NCI-H526 treated with DMSO at 0.1 percent for 48 hours (cell line): ENCODE data around the gene POLR3C.
A peak's percentile ranks its signal among the peaks of the same experiment; 100 is the strongest.
"Not testable (repeated sequence)": the region's sequence is repeated elsewhere in the genome, so short reads cannot be mapped to it uniquely, and the experiment has no call there.

Experiments used
- DNase-seq: peaks from one replicate; lab custom pipeline; 2025; lab: John Stamatoyannopoulos, UW

Gene POLR3C, protein sequence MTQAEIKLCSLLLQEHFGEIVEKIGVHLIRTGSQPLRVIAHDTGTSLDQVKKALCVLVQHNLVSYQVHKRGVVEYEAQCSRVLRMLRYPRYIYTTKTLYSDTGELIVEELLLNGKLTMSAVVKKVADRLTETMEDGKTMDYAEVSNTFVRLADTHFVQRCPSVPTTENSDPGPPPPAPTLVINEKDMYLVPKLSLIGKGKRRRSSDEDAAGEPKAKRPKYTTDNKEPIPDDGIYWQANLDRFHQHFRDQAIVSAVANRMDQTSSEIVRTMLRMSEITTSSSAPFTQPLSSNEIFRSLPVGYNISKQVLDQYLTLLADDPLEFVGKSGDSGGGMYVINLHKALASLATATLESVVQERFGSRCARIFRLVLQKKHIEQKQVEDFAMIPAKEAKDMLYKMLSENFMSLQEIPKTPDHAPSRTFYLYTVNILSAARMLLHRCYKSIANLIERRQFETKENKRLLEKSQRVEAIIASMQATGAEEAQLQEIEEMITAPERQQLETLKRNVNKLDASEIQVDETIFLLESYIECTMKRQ

DNA sequence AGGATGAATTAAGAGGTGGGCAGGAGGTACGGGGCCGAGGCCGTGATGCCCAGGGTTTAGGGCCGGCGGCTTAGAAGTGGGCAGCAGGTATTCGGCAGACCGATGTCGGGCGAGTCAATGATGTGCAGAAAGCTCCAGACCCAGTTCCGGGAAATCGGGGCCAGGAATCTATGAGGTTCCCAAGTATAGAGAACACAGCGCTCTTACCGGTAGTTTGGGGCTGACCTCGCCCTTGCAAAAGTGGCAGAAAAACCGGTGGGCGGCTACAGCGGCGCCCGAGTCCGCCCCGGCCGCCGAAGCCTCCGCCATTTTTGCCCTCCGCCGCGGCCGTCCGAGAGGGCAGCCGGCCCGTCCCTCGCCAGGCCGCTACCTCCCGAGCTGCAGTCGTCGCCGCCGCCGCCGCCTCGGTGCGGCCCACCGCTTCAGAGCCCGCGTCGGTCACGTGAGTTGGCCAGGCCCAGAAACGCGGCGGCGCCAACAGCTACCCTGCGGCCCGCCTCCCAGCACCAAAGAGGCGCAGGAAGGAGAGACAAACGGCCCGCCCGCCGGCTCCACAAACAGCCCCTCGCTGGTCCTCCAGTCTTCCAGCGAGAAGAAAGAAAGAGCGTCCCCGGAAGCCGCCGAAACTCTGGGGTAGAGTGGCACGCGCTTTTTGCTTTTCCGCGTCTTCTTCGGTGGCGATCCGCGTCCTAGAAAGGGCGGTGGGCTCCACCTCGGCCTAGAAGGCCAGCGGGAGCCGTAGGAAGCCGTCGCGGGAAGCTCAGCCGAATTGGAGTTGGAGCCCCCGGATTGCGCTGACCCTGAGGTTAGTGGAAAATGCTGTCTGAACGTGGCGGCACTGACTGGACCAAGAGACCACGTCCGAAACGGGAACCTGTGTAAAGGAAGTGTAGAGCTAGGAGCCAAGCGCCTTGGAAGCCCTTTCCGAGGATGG, at the start of gene POLR3C, which contains the start of gene RNF115:
POLR3C (plus strand) TSS at position 636 of the 934 bp plus-strand sequence. CDS start 1,577 bp downstream, outside the sequence.
RNF115 (minus strand) TSS at position 531 of the 934 bp plus-strand sequence; CDS start at position 309, 222 bp downstream.
- peak; percentile 99 for DNase-seq

DNA sequence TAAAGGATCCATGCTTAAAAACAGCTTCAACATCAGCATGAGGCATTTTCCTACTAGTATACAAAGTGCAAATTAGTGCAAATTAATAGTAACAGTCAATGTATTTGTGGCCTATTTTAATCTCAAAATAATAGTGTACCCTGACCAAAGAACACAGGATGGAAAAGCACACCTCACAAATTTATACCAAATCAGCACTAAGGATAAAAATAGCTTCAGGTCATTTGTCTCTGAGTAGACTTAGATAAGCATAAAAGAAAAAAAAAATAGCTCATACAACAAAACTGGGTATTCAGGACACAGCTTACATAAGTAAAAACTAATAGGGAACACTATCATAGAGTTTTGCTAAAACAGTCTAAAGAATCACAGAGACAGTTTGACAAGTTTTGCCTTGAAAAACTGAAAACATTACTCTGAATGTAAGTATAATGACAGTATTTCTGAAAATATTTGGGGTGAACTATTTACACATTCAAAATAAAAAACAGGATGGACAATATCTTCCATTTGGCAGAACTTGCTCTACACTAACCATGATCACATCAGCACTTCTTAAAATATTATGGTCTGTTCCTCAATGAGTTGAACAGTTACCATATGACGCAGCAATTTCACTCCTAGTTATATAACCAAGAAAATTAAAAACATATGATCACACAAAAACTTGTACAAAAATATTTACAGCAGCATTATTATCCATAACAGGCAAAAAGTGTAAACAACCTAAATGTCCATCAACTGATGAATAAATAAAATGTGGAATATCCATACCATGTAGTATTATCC, 46.4 kb upstream of the POLR3C start:
- no peak for DNase-seq

DNA sequence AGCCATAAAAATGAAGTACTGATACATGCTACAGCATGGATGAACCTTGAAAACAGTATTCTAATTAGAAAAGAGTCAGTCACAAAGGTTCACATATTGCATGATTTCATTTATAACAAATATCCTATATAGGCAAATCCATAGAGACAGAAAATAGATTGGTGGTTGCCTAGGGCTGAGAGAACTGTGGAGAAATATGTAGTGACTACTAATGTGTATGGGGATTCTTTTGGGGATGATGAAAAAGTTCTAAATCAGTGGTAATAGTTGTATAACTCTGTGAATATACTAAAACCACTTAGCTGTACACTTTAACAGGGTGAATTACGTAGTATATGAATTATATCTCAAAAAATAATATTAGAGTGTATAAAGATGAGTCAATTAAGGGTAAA, 45.9 kb upstream of the POLR3C start:
- no peak for DNase-seq

DNA sequence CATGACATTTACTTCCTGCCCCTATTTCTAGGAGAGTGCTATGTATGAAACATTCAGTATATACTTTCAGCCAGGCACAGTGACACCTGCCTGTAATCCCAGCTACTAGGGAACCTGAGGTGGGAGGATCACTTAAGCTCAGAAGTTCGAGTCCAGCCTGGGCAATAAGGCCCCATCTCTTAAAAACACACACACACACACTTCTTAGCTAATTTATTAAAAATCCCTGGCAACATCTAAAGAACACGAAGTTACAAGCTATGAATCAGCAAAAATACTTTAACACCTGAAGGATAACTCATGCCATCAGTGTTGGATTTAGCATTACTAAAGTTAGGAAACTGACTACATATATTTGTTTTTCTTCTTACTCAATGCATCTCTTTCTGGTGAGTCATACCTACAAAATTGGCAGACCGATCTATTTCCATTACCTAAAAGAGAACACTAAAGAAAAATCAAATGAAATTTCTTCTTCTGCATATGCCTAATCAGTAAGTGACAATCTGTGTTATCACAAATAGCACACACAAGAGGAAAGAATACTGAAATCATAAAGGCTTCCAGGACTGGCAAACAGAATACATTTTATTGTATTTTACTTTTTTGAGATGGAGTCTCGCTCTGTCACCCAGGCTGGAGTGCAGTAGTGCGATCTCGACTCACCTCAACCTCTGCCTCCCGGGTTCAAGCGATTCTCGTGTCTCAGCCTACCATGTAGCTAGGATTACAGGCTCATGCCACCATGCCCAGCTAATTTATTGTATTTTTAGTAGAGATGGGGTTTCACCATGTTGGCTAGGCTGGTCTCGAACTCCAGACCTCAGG, 41.5 kb upstream of the POLR3C start:
- no peak for DNase-seq

DNA sequence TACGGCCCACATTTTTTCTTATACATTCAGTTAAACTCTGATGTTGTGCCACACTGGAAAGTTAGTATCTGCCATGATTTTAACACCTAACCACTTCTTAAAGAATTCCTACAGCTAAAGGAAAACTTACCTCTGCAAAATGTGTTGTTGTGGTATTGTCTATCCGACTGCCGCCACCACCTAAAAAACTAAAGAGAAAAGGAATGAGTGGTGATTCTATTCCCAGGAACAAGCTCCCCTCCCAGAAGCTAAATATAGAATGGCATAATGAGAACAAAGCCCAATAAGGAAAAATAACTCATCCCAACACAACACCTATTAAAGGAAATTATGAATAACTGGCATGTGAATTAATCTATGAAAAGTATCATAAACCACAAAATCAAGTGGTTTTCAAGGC, 39.6 kb upstream of the POLR3C start:
- DNase-seq = no peak

DNA sequence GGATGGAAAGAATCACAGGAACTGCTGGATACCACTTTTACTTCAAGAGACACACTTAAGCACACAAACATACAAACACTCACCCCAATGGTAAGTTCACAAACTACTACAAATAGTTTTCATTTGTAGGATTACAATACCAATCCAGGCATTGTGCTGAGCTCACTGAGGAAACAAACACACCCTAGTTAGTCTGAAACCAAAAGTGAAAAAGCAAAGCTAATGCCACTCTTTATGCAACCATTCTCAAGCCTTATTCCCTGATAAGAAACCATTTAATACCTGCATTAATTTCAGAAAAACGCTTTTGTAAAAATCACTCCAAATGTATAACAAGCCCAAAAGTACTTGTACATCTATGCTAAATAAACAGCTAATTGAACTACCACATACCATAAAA, 38.5 kb upstream of the POLR3C start:
- no peak for DNase-seq

DNA sequence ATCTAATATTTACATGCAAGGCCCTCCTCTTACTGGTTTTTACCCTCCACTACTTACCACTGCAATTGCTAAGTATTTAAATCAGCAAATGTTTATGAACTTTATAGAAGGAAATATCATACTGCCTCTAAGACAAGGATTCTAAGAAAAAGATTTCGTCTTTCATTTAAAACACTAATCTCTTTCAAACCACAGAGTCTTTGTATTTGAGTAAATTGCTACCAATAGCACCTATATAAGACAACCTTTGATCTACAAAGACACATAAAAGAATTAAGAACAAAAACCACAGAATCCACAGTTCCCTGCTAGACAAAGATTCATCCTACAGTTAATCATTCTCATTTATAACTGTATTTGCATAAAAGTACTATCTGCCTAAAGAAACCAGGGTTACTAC, 37.7 kb upstream of the POLR3C start:
- DNase-seq = no peak

DNA sequence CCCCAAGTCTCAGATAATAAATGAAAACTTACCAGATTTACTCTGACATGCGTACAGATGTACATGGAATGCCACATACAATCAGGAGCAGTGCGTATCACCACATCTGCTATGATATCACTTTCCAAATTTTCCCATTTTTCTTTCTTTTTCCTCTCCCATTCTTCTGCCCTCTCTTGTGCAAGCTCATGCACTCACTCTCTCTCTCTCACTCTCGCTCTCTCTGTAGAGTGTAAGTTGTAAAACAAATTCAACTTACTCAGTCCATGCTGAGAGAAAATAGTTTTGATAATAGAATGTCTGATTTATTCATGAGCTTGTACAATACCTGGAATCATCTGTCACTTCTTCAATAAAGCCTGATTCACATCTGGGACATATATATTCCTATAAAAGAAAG, 35.4 kb upstream of the POLR3C start:
- DNase-seq = no peak

DNA sequence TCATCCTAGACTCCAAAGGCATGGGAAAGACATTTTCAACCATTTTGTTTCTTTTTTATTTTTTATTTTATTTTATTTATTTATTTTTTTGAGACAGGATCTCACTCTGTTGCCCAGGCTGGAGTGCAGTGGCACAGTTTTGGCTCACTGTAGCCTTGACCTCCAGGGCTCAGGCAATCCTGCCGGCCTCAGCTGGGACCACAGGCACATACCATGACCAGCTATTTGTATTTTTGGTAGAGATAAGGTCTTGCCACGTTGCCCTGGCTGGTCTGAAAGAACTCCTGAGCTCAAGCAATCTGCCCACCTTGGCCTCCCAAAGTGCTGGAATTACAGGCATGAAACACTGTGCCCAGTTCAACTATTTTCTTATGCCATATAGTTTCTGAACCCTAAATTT, 32.1 kb upstream of the POLR3C start:
- DNase-seq = not testable (repeated sequence)

DNA sequence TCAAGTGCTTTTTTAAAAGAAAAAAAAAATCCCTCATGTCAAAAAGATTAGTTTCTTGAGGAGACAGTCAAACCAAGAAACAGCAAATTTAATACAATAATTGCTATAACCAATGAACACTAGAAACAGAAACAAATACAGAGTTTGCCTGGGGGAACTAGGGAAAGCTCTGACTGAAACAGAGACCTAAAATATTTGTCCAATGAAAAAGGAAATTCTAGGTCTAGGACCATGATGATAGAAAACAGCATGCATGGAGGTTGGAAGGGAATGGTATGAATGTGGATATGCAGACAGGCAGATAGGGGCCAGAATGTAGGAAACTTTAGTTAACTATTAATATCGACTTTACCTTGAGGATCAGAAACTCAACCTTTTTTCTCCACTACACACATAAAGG, 31.5 kb upstream of the POLR3C start:
- no peak for DNase-seq

DNA sequence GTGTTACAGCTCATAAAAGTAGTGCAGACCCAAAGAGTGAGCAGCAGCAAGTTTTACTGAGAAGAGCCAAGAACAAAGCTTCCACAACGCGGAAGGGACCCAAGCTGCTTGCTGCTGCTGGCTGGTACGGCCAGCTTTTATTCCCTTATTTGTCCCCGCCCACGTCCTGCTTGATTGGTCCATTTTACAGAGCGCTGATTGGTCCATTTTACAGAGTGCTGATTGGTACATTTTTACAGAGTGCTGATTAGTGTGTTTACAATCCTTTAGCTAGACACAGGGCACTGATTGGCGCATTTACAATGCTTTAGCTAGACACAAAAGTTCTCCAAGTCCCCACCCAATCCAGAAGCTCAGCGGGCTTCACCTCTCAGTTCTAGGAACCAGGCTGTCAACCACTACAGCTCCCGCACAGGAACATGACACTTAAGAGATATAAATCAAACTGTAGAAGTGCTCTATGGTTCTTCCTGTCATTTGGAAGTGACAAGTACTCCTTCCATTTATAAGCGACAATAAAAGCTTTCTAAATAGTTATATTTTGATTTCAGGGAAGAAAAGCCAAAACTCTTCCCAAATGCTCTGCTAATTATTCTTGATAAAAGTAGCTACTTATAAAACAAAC, 28.6 kb upstream of the POLR3C start:
- DNase-seq = no peak

DNA sequence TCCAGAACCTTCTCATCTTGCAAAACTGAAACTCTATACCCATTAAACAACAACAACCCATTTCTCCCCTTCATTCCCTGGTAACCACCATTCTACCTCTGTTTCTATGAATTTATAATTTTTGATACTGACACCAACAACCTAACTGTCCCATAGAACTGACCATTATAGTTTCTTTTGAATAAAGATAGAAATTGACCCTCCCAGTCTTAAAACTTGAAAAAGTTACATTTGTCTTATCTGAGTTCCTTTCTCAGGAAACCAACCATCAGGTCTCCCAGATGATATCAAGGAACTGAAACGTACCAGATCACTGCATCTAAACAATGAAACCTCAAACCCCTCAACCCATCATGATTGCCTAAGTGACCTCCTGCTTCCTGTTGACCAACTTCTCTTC, 27.2 kb upstream of the POLR3C start:
- no peak for DNase-seq

DNA sequence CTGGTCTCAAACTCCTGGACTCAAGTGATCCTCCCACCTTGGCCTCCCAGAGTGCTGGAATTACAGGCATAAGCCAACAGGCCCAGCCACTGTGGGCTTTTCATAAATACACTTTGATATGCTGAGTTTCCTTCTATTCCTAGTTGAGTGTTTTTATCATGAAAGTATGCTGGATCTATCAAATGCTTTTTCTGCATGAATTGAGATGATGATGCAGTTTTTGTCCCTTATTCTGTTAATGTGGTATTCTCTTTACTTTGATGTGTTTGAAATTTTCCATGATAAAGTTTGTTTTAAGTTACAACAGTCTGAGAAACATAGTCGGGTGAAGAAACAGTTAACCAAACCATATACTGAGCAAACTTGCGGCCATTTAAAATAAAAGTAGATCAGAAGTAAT, 24.2 kb upstream of the POLR3C start:
- no peak for DNase-seq

DNA sequence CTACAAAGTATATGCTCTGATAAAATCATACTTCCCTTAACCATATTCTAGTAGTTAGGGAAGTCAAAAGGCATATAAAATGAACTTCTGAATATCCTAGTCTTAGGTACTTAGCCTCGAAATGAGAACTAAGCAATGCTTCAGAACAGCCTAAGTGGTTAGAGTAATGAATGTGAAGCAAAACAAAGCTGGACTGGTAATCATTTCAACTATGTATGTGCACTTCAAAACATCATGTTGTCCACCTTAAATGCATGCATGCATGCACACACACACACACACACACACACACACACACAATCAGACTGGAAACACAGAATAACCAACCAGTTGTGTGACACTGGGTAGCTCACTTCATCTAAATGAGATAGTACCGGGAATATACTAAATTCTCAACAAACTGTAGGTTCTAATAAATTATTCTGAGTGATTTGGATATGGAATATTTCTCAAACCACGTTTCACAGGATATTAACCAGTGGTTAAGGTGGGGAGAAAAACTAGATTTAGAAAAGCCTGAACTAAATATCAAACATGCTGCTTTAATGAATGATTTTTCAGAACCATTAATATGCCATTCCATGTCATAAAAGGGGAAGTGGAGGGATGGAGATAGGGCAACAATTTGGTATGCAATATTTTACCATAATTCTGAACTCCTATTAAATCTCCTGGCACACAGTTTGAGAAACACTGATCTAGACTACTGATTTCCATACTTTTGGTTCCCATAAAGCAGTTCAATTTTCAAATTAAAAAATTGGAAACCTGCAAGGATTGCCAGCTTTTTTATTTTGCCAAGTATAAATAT, 19.6 kb upstream of the POLR3C start:
- DNase-seq = no peak

DNA sequence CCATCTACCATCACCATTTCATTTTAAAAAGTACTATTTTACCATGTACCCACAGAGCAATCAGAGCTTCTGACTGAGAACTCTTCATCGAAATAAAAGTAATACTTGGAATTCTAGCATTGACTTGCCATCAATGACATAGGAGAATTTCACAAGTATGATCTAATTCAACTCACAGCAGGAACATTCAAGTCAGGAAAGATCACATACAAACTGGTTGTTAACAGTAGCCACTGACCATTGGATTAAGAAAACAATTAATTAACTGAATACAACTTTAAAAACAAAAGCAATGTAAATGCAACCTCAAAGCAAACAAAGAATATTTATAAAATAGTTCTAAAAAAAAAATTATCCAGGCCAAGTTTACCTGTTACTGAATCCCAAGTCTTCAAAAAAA, 18.9 kb upstream of the POLR3C start:
- no peak for DNase-seq

DNA sequence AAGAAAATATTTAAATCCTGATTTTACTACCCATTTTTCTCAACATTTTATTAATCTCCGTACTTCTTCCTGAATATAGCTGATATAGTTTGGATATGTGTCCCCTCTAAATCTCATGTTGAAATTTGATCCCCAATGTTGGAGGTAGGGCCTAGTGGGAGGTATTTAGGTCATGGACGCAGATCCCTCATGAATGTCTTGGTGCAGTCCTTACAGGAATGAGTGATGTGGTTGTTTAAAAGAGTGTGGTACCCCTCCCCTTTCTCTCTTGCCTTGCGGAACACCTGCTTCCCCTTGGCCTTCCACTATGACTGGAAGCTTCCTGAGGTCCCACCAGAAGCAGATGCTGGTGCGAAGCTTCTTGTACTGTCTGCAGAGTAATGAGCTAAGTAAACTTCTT, 17.6 kb upstream of the POLR3C start:
- DNase-seq = no peak

DNA sequence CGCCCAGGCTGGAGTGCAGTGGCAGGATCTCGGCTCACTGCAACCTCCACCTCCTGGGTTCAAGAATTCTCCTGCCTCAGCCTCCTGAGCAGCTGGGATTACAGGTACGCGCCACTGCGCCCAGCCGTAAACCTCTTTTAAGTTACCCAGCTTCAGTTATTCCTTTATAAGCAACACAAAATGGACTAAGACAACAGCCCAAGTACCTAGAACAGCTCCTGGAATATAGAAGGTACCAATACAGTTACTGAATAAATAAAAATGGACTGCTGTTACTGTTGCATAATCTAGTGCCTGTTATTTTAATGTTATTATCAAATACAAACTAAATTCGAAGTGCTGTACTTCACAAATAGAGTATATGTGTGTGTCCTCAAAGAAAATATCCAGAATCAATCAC, 17.2 kb upstream of the POLR3C start:
- no peak for DNase-seq

DNA sequence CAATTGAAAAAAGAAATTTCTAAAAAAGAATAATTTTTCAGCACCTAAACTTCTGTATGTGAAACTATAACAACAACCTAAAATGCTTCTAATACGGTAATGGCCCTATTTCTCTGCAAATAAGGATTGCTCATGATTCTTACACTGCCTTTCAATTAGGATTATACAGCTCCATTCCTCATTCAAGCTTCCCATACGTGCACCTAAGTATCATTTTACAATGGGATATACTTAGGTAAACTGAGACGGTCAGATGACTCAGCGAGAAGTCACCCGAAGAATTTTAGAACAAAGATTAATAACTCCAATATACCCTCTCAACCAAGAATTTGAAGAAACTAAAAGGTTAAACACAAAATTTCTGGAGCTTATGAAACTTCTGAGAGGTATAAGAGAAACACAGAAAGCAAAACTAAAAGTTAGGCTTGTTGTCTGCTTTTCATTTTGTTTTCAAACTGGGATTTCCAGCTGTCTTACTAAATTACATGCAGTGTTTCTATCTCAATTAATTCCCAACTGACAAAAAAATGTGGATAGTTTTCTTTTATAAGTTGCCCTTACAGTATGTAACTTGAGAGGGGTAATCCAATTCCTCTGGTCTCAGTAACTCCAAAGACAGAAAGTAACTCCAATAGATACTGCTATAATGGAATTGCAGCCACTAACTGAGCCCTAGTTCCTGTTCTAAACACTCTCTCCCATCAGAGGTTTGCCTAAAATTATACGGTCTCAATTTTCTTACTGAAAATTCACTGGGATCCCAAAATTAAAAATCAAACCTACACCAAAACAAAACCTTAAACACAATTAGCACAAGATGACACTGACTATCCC, 10.8 kb upstream of the POLR3C start:
- DNase-seq = not testable (repeated sequence)

DNA sequence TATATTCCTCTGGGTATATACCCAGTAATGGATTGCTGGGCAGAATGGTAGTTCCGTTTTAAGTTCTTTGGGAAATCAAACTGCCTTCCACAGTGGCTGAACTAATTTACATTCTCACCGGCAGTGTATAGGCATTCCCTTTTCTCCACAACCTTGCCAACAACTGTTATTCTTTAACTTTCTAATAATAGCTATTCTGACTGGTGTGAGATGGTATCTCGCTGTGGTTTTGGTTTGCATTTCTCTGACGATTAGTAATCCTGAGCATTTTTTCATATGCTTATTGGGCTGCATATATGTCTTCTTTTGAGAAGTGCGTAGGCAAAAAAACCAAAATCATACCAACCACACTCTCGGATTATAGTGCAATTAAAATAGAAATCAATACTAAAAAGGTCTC, 5.9 kb upstream of the POLR3C start:
- not testable (repeated sequence) for DNase-seq
